Peyer's patch (tissue), 4 donors: ENCODE measurements around the gene PALD1. TPM values are rescaled to one million over a fixed set of nuclear protein-coding genes. Genes with fewer than 3 reads are reported as not detected.

ENCODE experiments used
- DNase-seq, 3 donors: peaks; one replicate each; pipeline ENCODE4 v3.0.0-alpha.2; 2017 to 2019
- H3K27ac ChIP-seq, 4 donors: fragments of 200-600 bp; sonication (generic); one replicate each; pipeline ENCODE4 v1.5.1; 2016 to 2019
- H3K27me3 ChIP-seq, 2 donors: fragments of 200-600 bp; sonication (generic); one replicate each; pipeline ENCODE4 v1.5.1; 2019
- H3K36me3 ChIP-seq, 3 donors: fragments of 200-600 bp; sonication (generic); one replicate each; pipeline ENCODE4 v1.5.1; 2016 to 2019
- H3K4me1 ChIP-seq, 4 donors: fragments of 200-600 bp; sonication (generic); one replicate each; pipeline ENCODE4 v1.5.1; 2016 to 2019
- H3K4me3 ChIP-seq, 4 donors: fragments of 200-600 bp; sonication (generic); 1 replicate in 3 of 4; 2 replicates in 1 of 4; pipeline ENCODE4 v1.5.1; 2016 to 2019; ENCODE audit warnings: mild to moderate bottlenecking in 1 of 4
- H3K9me3 ChIP-seq, 4 donors: fragments of 200-600 bp; sonication (generic); one replicate each; pipeline ENCODE4 v1.5.1; 2016 to 2019; ENCODE audit warnings: mild to moderate bottlenecking in 1 of 4
- POLR2A ChIP-seq, 2 donors: fragments of 450-650 bp; IDR thresholded peaks; one replicate each; pipeline ENCODE4 v1.5.1; 2017; ENCODE audit warnings: antibody characterized with exemption in 2 of 2, mild to moderate bottlenecking in 2 of 2, moderate library complexity in 2 of 2
- total RNA-seq, 4 donors: library from RNA; depleted of rRNA; stranded (reverse); fragments of >200 nt; gene quantifications; one replicate each; pipeline ENCODE4 v1.1.0, GENCODE V29; 2016
- TF ChIP-seq, protein P1 (sequence below), 6 experiments: fragments of 450-650 bp in 4 of 6; fragments of 200-600 bp in 2 of 6; sonication (generic) in 1 of 6; IDR thresholded peaks; one replicate each; pipeline ENCODE4 v1.5.1; 2017 to 2019; ENCODE audit warnings: antibody characterized with exemption in 6 of 6, mild to moderate bottlenecking in 3 of 6, moderate library complexity in 1 of 6

The PALD1 gene
- total RNA-seq, 4 donors from 2014 or later = 1.2 to 15.7 (median 3.6) TPM

DNA sequence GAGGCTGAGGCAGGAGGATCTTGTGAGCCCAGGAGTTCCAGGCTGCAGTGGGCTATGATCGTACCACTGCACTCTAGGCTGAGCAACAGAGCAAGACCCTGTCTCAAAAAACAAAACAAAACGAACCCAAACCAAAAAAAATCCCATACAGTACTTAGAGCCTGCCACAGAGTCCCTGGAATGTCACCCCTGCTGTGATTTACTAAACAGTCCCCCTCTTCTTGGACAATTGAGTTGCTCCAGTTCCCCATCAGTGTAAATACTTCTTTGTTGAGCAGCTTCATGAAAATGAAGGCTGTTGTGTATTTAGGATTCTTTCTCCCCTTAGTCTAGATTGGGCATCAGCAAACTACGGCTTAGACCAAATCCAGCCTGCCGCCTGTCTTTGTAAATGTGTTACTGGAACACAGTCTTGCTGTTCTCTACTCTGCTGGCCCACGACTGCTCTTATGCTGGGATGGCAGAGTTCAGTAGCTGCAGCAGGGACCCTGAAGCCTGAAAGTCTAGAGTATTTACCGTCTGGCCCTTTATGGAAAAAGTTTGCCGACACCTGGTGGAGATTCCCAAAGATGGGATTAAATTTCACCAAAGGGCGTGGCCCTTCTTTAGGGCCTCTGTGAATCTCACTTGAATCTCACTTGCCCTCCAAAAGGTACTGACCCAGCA, 57.8 kb downstream of the PALD1 start:
- DNase-seq = no peak
- H3K27ac ChIP-seq = no peak overlapping the region
- no peaks in the 10 kb centered on the region for H3K27me3 ChIP-seq
- TF ChIP-seq POLR2A (IDR thresholded peaks at IDR 0.05) = no peak
- TF ChIP-seq, protein P1, sequence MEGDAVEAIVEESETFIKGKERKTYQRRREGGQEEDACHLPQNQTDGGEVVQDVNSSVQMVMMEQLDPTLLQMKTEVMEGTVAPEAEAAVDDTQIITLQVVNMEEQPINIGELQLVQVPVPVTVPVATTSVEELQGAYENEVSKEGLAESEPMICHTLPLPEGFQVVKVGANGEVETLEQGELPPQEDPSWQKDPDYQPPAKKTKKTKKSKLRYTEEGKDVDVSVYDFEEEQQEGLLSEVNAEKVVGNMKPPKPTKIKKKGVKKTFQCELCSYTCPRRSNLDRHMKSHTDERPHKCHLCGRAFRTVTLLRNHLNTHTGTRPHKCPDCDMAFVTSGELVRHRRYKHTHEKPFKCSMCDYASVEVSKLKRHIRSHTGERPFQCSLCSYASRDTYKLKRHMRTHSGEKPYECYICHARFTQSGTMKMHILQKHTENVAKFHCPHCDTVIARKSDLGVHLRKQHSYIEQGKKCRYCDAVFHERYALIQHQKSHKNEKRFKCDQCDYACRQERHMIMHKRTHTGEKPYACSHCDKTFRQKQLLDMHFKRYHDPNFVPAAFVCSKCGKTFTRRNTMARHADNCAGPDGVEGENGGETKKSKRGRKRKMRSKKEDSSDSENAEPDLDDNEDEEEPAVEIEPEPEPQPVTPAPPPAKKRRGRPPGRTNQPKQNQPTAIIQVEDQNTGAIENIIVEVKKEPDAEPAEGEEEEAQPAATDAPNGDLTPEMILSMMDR (IDR thresholded peaks at IDR 0.05) = no peak
- no peaks in the 10 kb centered on the region for H3K4me1 ChIP-seq
- no peaks in the 10 kb centered on the region for H3K36me3 ChIP-seq
- no peaks in the 10 kb centered on the region for H3K9me3 ChIP-seq
- no peak overlapping the region for H3K4me3 ChIP-seq

GRCh38 chr10:70537398-70538194, 59.0 kb downstream of the PALD1 start:
- peak in 1 of 3 donors; percentile 65 for DNase-seq
- Histone ChIP-seq H3K27ac (no peak overlapping the region), H3K27me3 (no peaks in the 10 kb centered on the region), H3K4me1 (no peaks in the 10 kb centered on the region), H3K9me3 (no peaks in the 10 kb centered on the region), H3K4me3 (no peak overlapping the region), H3K36me3 (no peaks in the 10 kb centered on the region)
- TF ChIP-seq, protein P1 (IDR thresholded peaks at IDR 0.05) = peak in 4 of 6 experiments; percentile 25 to 42 (median 35)
- TF ChIP-seq POLR2A (IDR thresholded peaks at IDR 0.05) = no peak

DNA sequence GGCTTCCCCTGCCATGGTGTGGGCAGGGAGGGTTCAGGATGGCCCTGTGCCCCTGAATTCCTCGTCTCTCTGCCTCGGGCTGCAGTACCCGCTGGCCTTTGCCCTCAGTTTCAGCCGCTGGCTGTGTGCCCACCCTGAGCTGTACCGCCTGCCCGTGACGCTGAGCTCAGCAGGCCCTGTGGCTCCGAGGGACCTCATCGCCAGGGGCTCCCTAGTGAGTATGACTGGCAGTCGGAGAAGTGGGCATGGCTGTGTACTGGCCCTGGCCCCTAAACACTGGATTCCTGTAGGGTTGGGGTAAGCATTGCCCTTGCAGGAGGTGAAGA, 59.6 kb downstream of the PALD1 start:
- no peaks in the 10 kb centered on the region for H3K9me3 ChIP-seq
- H3K4me3 ChIP-seq = no peak overlapping the region
- no peak overlapping the region for H3K27ac ChIP-seq
- no peak for DNase-seq
- no peaks in the 10 kb centered on the region for H3K36me3 ChIP-seq
- H3K4me1 ChIP-seq = no peaks in the 10 kb centered on the region
- TF ChIP-seq, protein P1 (IDR thresholded peaks at IDR 0.05) = no peak
- TF ChIP-seq POLR2A (IDR thresholded peaks at IDR 0.05) = no peak
- H3K27me3 ChIP-seq = no peaks in the 10 kb centered on the region

DNA sequence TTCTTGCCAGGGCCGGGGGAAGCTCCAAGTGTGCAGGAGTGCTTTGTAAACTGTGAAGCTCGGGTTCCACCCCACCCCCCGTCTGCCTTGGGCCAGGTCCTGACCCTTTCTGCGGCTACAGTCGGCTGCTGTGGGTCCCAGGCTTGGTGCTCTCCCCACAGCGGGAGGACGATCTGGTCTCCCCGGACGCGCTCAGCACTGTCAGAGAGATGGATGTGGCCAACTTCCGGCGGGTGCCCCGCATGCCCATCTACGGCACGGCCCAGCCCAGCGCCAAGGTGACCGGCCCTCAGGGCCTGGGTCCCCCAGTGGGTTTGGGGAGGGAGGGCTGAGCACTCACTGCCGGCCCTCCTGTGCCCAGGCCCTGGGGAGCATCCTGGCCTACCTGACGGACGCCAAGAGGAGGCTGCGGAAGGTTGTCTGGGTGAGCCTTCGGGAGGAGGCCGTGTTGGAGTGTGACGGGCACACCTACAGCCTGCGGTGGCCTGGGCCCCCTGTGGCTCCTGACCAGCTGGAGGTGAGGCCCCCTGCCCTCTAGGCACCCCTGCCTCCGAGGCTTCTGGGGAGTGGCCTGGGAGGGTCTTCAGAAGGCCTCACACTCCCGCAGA, 60.3 kb downstream of the PALD1 start:
- Histone ChIP-seq H3K9me3 (no peaks in the 10 kb centered on the region), H3K4me1 (no peaks in the 10 kb centered on the region), H3K4me3 (no peak overlapping the region), H3K36me3 (no peaks in the 10 kb centered on the region), H3K27ac (no peak overlapping the region), H3K27me3 (no peaks in the 10 kb centered on the region)
- TF ChIP-seq POLR2A (IDR thresholded peaks at IDR 0.05) = no peak
- TF ChIP-seq, protein P1 (IDR thresholded peaks at IDR 0.05) = no peak
- DNase-seq = no peak

- Histone ChIP-seq H3K9me3 (no peaks in the 10 kb centered on the region), H3K27me3 (no peaks in the 10 kb centered on the region), H3K4me3 (no peak overlapping the region), H3K36me3 (no peaks in the 10 kb centered on the region), H3K27ac (no peak overlapping the region), H3K4me1 (no peaks in the 10 kb centered on the region)
- no peak for DNase-seq
- no peak for TF ChIP-seq POLR2A (IDR thresholded peaks at IDR 0.05)
- TF ChIP-seq, protein P1 (IDR thresholded peaks at IDR 0.05) = no peak
Observed at GRCh38 chr10:70539471-70539870, 60.9 kb downstream of the PALD1 start.
